GM12892 (cell line): ENCODE results near the gene FOXN1.

ENCODE experiments used
- POLR2A ChIP-seq: IDR thresholded peaks from 2 replicates; pipeline ENCODE4 v1.6.1; 2011; ENCODE audit warnings: low read depth, low read length, control low read depth
- POLR2AphosphoS5 ChIP-seq: IDR thresholded peaks from 2 replicates; pipeline ENCODE4 v1.6.1; 2011; ENCODE audit warnings: low read depth, low read length, control low read depth

DNA sequence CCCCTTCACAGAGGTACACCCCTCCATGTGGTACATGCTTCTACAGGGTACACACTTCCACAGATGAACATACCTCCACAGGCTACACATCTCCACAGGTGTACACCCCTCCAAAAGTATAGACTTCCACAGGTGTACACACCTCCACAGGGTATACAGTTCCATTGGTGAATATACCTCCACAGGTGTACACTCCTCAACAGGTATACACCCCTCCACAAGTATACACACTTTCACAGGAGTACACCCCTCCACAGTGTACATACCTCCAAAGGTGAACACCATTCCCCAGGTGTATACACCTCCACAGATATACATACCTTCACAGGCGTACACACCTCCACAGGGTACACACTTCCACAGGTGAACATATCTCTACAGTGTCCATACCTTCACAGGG, 9.4 kb downstream of the FOXN1 start:
- TF ChIP-seq POLR2A (no peak), POLR2AphosphoS5 (no peak)
